Measurements from ENCODE around the gene NPAS3. TPM values are rescaled to one million over a fixed set of nuclear protein-coding genes. Genes with fewer than 3 reads are reported as not detected.
"Not testable (repeated sequence)": the region's sequence is repeated elsewhere in the genome, so short reads cannot be mapped to it uniquely, and the experiment has no call there.

NPAS3 gene
- total RNA-seq, 1 donor: 0.36 TPM

DNA sequence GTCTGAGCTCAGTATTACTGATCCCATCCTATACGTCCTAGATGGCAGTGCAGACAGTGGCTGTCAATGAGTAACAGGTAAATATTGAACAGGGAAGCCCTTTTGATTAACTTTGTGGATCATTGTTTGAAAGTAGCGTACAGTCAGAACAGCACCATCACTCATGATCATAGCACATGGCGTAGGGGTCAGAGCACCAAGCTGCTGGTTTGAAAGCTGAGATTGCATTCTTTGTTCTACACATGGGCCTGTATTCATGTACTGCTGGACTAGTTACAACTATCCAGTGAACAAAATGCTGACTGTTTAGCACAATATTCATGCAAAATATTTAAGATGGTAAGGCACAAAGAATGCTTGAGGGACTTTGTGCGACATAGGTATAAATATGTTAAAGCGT lies 131.8 kb downstream of the NPAS3 start:
- DNase-seq (ENCODE audit: low read depth): no peak
- H3K4me3 ChIP-seq (ENCODE audit: low read depth, low read length): no peak overlapping the region
- TF ChIP-seq, protein P1, sequence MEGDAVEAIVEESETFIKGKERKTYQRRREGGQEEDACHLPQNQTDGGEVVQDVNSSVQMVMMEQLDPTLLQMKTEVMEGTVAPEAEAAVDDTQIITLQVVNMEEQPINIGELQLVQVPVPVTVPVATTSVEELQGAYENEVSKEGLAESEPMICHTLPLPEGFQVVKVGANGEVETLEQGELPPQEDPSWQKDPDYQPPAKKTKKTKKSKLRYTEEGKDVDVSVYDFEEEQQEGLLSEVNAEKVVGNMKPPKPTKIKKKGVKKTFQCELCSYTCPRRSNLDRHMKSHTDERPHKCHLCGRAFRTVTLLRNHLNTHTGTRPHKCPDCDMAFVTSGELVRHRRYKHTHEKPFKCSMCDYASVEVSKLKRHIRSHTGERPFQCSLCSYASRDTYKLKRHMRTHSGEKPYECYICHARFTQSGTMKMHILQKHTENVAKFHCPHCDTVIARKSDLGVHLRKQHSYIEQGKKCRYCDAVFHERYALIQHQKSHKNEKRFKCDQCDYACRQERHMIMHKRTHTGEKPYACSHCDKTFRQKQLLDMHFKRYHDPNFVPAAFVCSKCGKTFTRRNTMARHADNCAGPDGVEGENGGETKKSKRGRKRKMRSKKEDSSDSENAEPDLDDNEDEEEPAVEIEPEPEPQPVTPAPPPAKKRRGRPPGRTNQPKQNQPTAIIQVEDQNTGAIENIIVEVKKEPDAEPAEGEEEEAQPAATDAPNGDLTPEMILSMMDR (IDR thresholded peaks at IDR 0.05; ENCODE audit: insufficient read depth, low read length): no peak

DNA sequence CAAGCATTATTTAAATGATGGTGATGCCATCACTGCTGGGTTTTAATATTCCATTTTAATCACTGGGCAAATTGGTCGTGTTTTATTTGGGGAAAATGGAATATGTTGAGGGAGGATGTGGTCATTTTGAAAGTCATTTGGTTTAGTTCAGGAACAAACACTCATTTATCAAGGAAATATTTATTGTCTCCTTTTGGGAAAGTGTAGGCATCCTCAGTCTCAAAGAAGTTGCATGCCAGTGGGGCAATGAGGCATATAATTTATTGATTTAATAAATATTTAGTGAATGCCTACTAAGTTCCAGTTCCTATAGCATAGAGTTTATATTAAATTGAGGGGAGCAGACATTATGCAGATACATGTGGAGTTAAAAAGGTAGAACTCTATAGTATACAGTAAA lies 134.3 kb downstream of the NPAS3 start:
- no peak for DNase-seq (ENCODE audit: low read depth)
- H3K4me3 ChIP-seq (ENCODE audit: low read depth, low read length): no peak overlapping the region
- TF ChIP-seq, protein P1 (IDR thresholded peaks at IDR 0.05; ENCODE audit: insufficient read depth, low read length): no peak

DNA sequence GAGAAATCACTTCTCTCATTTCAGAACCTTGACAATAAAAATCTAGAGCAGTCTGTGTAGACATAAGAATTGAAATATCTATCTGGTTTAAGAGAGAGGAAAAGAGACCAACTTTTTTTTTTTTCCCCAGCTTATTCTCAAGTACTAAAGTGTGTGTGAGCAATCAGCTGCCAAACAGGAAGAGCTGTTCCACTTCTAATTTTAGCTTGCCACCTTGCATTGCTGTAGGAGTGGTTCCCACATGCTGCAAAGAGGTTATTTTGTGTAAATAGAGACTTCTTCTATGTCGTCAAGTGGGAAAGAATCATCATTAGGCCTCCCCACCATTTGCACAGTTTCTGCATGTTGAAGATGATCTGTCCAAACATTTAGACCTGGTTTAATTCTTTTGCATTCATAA lies 142.6 kb downstream of the NPAS3 start:
- H3K4me3 ChIP-seq (ENCODE audit: low read depth, low read length): no peak overlapping the region
- TF ChIP-seq, protein P1 (IDR thresholded peaks at IDR 0.05; ENCODE audit: insufficient read depth, low read length): no peak
- no peak for DNase-seq (ENCODE audit: low read depth)

DNA sequence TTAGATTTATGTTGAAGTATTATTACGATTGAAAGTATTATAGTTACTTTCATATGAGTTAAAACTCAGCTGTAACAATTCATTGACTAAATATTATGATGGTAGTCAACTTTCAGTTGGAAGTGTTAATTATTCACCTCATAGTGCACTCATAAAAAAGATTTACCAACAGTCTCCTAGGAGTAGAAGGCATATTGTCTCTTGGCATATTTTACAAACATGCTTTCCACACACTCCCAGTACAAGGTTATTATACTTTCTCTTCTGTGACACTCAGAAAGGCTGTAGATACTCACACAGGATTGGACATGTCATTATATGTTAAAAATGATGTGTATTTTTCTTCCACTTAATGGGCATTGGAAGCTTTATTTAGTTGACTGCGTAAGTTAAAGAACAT lies 147.1 kb downstream of the NPAS3 start:
- TF ChIP-seq, protein P1 (IDR thresholded peaks at IDR 0.05; ENCODE audit: insufficient read depth, low read length): no peak
- no peak for DNase-seq (ENCODE audit: low read depth)
- no peak overlapping the region for H3K4me3 ChIP-seq (ENCODE audit: low read depth, low read length)

DNA sequence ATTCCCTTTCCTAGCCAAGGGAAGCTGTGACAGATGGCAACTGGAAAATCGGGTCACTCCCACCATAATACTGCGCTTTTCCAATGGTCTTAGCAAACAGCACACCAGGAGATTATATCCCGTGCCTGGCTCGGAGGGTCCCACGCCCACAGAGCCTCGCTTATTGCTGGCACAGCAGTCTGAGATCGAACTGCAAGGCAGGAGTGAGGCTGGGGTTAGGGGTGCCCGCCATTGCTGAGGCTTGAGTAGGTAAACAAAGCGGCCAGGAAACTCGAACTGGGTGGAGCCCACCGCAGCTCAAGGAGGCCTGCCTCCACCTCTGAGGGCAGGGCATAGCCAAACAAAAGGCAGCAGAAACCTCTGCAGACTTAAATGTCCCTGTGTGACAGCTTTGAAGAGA lies 149.6 kb downstream of the NPAS3 start:
- not testable (repeated sequence) for DNase-seq (ENCODE audit: low read depth); H3K4me3 ChIP-seq (ENCODE audit: low read depth, low read length)

DNA sequence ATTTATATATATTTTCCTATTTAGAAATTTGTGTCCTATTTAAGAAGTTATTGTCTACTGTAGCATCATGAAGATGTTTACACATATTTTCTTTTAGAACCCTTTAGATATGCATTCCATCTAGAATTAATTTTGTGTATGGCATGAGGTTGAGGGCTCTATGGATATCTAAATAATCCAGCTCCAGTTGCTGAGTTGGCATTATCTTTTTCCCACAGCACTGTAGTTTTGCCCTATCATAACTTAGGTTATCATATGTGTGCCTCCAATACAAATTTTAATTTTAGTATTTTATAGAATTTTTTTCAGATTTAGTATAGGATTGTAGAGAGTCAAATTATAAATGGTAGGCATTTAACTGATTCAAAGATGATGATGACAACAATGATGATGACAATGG lies 159.3 kb downstream of the NPAS3 start:
- no peak for DNase-seq (ENCODE audit: low read depth)
- no peak overlapping the region for H3K4me3 ChIP-seq (ENCODE audit: low read depth, low read length)
- TF ChIP-seq, protein P1 (IDR thresholded peaks at IDR 0.05; ENCODE audit: insufficient read depth, low read length): no peak

DNA sequence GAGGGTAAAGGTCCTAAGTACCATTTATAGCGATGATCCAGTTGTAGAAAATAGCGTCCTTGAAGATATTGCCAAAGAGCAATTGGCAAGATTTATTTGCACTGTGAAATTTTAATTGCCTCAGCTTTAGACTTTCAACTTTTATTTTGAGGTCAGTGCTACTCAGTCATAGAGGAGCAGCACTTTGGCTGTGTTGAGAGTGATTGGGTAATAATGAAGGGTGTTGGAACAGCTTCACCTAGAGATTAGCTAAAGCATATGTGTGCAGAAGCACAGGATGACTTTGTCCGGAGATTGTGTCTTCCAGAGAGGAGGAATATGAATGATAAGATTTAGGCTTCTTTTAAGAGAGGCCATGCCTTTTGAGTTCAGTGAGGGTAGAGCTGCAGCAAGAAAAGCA lies 164.8 kb downstream of the NPAS3 start:
- DNase-seq (ENCODE audit: low read depth): no peak
- no peak overlapping the region for H3K4me3 ChIP-seq (ENCODE audit: low read depth, low read length)
- TF ChIP-seq, protein P1 (IDR thresholded peaks at IDR 0.05; ENCODE audit: insufficient read depth, low read length): no peak
